ENCODE results near the gene RAD9A. TPM values are rescaled to one million over a fixed set of nuclear protein-coding genes. Genes with fewer than 3 reads are reported as not detected.

The RAD9A gene
- total RNA-seq, 1 experiment from 2014 or later = 43.0 TPM

- CTCF ChIA-PET = interaction anchor here (0.6 to 1.9 kb wide), 7 partner anchors 12 to 585 kb away, joined by 3 to 7 read pairs (median 4); no protein-coding TSS in a partner anchor
- Histone ChIP-seq H3K36me3 (ENCODE audit: insufficient read depth, low read length, poor library complexity, severe bottlenecking) (no peaks in the 10 kb centered on the region), H3K27ac (ENCODE audit: low read depth, low read length, poor library complexity, severe bottlenecking) (peak overlapping the region; percentile 10), H3K27me3 (replicated peaks; ENCODE audit: insufficient read depth, low read depth, low read length, poor library complexity) (no peaks in the 10 kb centered on the region), H3K4me1 (ENCODE audit: insufficient read depth, low read length, poor library complexity, severe bottlenecking) (peaks cover 53% of the 10 kb centered on the region), H3K4me3 (ENCODE audit: low read depth, low read length, poor library complexity, severe bottlenecking) (no peak overlapping the region), H3K9me3 (ENCODE audit: low read depth, low read length, poor library complexity, severe bottlenecking) (no peaks in the 10 kb centered on the region)
- TF ChIP-seq CTCF (conservative IDR thresholded peaks at IDR 0.05; ENCODE audit: low read depth, low read length) (no peak), EZH2 (IDR thresholded peaks at IDR 0.05; ENCODE audit: borderline replicate concordance, low read depth, low read length, poor library complexity, severe bottlenecking) (no peak)
- no TSS peak for BruUV-seq (replicated peaks)
- no peak for DNase-seq (ENCODE audit: low spot score)
- POLR2A ChIA-PET (ENCODE audit: low non-redundant PET) = interaction anchor here (0.5 to 0.6 kb wide), 2 partner anchors 24 to 39 kb away, joined by 3 to 14 read pairs; no protein-coding TSS in a partner anchor
- intact Hi-C loops (cut with micrococcal nuclease; ENCODE audit: unreplicated experiment) = no loop called here
Observed at GRCh38 chr11:67370351-67371076, 21.3 kb upstream of the RAD9A start.

GRCh38 chr11:67371189-67371910 is 20.4 kb upstream of the RAD9A start:
- Histone ChIP-seq H3K27ac (ENCODE audit: low read depth, low read length, poor library complexity, severe bottlenecking) (no peak overlapping the region), H3K27me3 (replicated peaks; ENCODE audit: insufficient read depth, low read depth, low read length, poor library complexity) (no peaks in the 10 kb centered on the region), H3K4me1 (ENCODE audit: insufficient read depth, low read length, poor library complexity, severe bottlenecking) (peaks cover 49% of the 10 kb centered on the region), H3K36me3 (ENCODE audit: insufficient read depth, low read length, poor library complexity, severe bottlenecking) (no peaks in the 10 kb centered on the region), H3K4me3 (ENCODE audit: low read depth, low read length, poor library complexity, severe bottlenecking) (no peak overlapping the region), H3K9me3 (ENCODE audit: low read depth, low read length, poor library complexity, severe bottlenecking) (no peaks in the 10 kb centered on the region)
- TF ChIP-seq EZH2 (IDR thresholded peaks at IDR 0.05; ENCODE audit: borderline replicate concordance, low read depth, low read length, poor library complexity, severe bottlenecking) (no peak), CTCF (conservative IDR thresholded peaks at IDR 0.05; ENCODE audit: low read depth, low read length) (peak; percentile 52)
- CTCF ChIA-PET = interaction anchor here (0.6 to 1.9 kb wide), 3 partner anchors 11 to 20 kb away, joined by 3 to 7 read pairs (median 7); no protein-coding TSS in a partner anchor
- DNase-seq (ENCODE audit: low spot score) = peak; percentile 63
- intact Hi-C loops (cut with micrococcal nuclease; ENCODE audit: unreplicated experiment) = no loop called here
- BruUV-seq (replicated peaks) = no TSS peak
- POLR2A ChIA-PET (ENCODE audit: low non-redundant PET) = interaction anchor here (0.5 kb wide), 1 partner anchor 40 kb away, joined by 3 read pairs; no protein-coding TSS in a partner anchor

GRCh38 chr11:67371911-67372320 is 19.9 kb upstream of the RAD9A start:
- Histone ChIP-seq H3K4me3 (ENCODE audit: low read depth, low read length, poor library complexity, severe bottlenecking) (peak overlapping the region; percentile 74), H3K27ac (ENCODE audit: low read depth, low read length, poor library complexity, severe bottlenecking) (no peak overlapping the region), H3K36me3 (ENCODE audit: insufficient read depth, low read length, poor library complexity, severe bottlenecking) (no peaks in the 10 kb centered on the region), H3K4me1 (ENCODE audit: insufficient read depth, low read length, poor library complexity, severe bottlenecking) (peaks cover 43% of the 10 kb centered on the region), H3K27me3 (replicated peaks; ENCODE audit: insufficient read depth, low read depth, low read length, poor library complexity) (no peaks in the 10 kb centered on the region), H3K9me3 (ENCODE audit: low read depth, low read length, poor library complexity, severe bottlenecking) (no peaks in the 10 kb centered on the region)
- DNase-seq (ENCODE audit: low spot score) = no peak
- ChIA-PET POLR2A (ENCODE audit: low non-redundant PET) (no interaction called here), CTCF (interaction anchor here (0.7 kb wide), 1 partner anchor 1405 kb away, joined by 3 read pairs; no protein-coding TSS in a partner anchor)
- intact Hi-C loops (cut with micrococcal nuclease; ENCODE audit: unreplicated experiment) = no loop called here
- TF ChIP-seq EZH2 (IDR thresholded peaks at IDR 0.05; ENCODE audit: borderline replicate concordance, low read depth, low read length, poor library complexity, severe bottlenecking) (no peak), CTCF (conservative IDR thresholded peaks at IDR 0.05; ENCODE audit: low read depth, low read length) (no peak)
- BruUV-seq (replicated peaks) = no TSS peak
